ENCODE results near the gene MNT. TPM values are rescaled to one million over a fixed set of nuclear protein-coding genes. Genes with fewer than 3 reads are reported as not detected.

The MNT gene
- total and polyA plus RNA-seq, 2 experiments from 2014 or later, result 5.7 to 6.4 TPM

DNA sequence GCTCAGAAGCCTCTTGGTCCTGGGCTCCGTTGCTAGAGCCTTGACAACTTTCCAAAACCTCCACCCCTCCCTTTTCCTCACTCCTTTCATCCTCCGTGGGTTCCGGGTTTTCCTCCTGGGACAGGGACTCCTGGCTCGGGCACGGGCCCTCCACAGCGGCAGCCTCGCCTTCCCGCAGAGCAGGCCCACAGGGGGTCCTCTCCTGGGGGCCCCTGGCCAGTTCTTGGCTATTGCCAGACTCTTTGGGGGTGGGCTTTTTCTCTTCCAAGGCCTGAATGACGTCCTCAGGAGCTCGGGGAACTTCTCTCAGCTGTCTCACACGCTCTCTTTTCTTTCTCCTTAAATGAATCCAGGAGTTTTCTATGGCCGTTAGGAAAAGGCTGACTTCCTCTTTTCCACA is 19.3 kb upstream of the MNT start:
- Histone ChIP-seq H3K27ac (ENCODE audit: low read depth) (no peak overlapping the region), H2AFZ (no peak overlapping the region), H3K36me3 (ENCODE audit: insufficient read depth) (peaks cover 18% of the 10 kb centered on the region), H3K27me3 (ENCODE audit: insufficient read depth) (no peaks in the 10 kb centered on the region), H3K4me1 (ENCODE audit: insufficient read depth) (no peaks in the 10 kb centered on the region), H3F3A (replicated peaks; ENCODE audit: low read depth) (peaks cover 20% of the 10 kb centered on the region), H3K79me2 (replicated peaks; ENCODE audit: insufficient read depth) (peaks cover under 1% of the 10 kb centered on the region; the same call in 1 of the 2 replicates), H3K4me2 (no peak overlapping the region), H3K9me2 (ENCODE audit: insufficient read depth) (no peaks in the 10 kb centered on the region), H3K4me3 (no peak overlapping the region), H4K20me1 (replicated peaks; ENCODE audit: insufficient read depth) (peaks cover 14% of the 10 kb centered on the region; the same call in 1 of the 2 replicates)
- peaks cover 6% of the 10 kb centered on the region for H3K27me3 Mint-ChIP-seq (ENCODE audit: insufficient read depth, low read depth, poor library complexity)
- H3K4me3 Mint-ChIP-seq, result no peak overlapping the region
- H3K9me3 Mint-ChIP-seq, result no peaks in the 10 kb centered on the region
- TF ChIP-seq, protein P1, sequence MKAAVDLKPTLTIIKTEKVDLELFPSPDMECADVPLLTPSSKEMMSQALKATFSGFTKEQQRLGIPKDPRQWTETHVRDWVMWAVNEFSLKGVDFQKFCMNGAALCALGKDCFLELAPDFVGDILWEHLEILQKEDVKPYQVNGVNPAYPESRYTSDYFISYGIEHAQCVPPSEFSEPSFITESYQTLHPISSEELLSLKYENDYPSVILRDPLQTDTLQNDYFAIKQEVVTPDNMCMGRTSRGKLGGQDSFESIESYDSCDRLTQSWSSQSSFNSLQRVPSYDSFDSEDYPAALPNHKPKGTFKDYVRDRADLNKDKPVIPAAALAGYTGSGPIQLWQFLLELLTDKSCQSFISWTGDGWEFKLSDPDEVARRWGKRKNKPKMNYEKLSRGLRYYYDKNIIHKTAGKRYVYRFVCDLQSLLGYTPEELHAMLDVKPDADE (IDR thresholded peaks at IDR 0.05), result no peak
- TF ChIP-seq, protein P2, sequence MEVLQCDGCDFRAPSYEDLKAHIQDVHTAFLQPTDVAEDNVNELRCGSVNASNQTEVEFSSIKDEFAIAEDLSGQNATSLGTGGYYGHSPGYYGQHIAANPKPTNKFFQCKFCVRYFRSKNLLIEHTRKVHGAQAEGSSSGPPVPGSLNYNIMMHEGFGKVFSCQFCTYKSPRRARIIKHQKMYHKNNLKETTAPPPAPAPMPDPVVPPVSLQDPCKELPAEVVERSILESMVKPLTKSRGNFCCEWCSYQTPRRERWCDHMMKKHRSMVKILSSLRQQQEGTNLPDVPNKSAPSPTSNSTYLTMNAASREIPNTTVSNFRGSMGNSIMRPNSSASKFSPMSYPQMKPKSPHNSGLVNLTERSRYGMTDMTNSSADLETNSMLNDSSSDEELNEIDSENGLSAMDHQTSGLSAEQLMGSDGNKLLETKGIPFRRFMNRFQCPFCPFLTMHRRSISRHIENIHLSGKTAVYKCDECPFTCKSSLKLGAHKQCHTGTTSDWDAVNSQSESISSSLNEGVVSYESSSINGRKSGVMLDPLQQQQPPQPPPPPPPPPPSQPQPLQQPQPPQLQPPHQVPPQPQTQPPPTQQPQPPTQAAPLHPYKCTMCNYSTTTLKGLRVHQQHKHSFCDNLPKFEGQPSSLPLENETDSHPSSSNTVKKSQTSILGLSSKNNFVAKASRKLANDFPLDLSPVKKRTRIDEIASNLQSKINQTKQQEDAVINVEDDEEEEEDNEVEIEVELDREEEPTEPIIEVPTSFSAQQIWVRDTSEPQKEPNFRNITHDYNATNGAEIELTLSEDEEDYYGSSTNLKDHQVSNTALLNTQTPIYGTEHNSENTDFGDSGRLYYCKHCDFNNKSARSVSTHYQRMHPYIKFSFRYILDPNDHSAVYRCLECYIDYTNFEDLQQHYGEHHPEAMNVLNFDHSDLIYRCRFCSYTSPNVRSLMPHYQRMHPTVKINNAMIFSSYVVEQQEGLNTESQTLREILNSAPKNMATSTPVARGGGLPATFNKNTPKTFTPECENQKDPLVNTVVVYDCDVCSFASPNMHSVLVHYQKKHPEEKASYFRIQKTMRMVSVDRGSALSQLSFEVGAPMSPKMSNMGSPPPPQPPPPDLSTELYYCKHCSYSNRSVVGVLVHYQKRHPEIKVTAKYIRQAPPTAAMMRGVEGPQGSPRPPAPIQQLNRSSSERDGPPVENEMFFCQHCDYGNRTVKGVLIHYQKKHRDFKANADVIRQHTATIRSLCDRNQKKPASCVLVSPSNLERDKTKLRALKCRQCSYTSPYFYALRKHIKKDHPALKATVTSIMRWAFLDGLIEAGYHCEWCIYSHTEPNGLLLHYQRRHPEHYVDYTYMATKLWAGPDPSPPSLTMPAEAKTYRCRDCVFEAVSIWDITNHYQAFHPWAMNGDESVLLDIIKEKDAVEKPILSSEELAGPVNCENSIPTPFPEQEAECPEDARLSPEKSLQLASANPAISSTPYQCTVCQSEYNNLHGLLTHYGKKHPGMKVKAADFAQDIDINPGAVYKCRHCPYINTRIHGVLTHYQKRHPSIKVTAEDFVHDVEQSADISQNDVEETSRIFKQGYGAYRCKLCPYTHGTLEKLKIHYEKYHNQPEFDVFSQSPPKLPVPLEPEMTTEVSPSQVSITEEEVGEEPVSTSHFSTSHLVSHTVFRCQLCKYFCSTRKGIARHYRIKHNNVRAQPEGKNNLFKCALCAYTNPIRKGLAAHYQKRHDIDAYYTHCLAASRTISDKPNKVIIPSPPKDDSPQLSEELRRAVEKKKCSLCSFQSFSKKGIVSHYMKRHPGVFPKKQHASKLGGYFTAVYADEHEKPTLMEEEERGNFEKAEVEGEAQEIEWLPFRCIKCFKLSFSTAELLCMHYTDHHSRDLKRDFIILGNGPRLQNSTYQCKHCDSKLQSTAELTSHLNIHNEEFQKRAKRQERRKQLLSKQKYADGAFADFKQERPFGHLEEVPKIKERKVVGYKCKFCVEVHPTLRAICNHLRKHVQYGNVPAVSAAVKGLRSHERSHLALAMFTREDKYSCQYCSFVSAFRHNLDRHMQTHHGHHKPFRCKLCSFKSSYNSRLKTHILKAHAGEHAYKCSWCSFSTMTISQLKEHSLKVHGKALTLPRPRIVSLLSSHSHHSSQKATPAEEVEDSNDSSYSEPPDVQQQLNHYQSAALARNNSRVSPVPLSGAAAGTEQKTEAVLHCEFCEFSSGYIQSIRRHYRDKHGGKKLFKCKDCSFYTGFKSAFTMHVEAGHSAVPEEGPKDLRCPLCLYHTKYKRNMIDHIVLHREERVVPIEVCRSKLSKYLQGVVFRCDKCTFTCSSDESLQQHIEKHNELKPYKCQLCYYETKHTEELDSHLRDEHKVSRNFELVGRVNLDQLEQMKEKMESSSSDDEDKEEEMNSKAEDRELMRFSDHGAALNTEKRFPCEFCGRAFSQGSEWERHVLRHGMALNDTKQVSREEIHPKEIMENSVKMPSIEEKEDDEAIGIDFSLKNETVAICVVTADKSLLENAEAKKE (CRISPR knock-in tag; IDR thresholded peaks at IDR 0.05), result no peak
- TF ChIP-seq CREB1 (CRISPR knock-in tag; IDR thresholded peaks at IDR 0.05; ENCODE audit: low read depth) (no peak), ZNF331 (CRISPR knock-in tag; IDR thresholded peaks at IDR 0.05; ENCODE audit: low read depth) (no peak), EZH2phosphoT487 (IDR thresholded peaks at IDR 0.05; ENCODE audit: unreplicated experiment) (no peak)
- DNase-seq (ENCODE audit: low spot score), result no peak
- ATAC-seq, result no peak
- H3K4me1 Mint-ChIP-seq, result no peaks in the 10 kb centered on the region; the same call in 2 of the 3 replicates
- H3K27ac Mint-ChIP-seq, result no peak overlapping the region
- H3K36me3 Mint-ChIP-seq (ENCODE audit: low read depth), result peaks cover 39% of the 10 kb centered on the region
